ENCODE measurements around the gene NPLOC4. TPM values are rescaled to one million over a fixed set of nuclear protein-coding genes. Genes with fewer than 3 reads are reported as not detected.

Gene NPLOC4
- total RNA-seq, 3 donors from 2014 or later, result 56.0 to 69.0 (median 57.8) TPM

- Histone ChIP-seq H3K4me1 (no peaks in the 10 kb centered on the region), H3K9me3 (no peaks in the 10 kb centered on the region), H3K36me3 (no peaks in the 10 kb centered on the region), H3K4me3 (peak overlapping the region; percentile 79 to 98 (median 92)), H3K27ac (peak overlapping the region; percentile 63 to 99), H3K27me3 (no peaks in the 10 kb centered on the region)
- no peak for DNase-seq (ENCODE audit: low spot score in 2 of 2)
- intact Hi-C loops (cut with DNase I; ENCODE audit: low total_unique reads), result no loop called here
- no peak for TF ChIP-seq POLR2A (IDR thresholded peaks at IDR 0.05)
- no peak for TF ChIP-seq POLR2AphosphoS5 (IDR thresholded peaks at IDR 0.05)
- TF ChIP-seq CTCF (IDR thresholded peaks at IDR 0.05), result no peak
These were observed 127.5 kb downstream of the NPLOC4 start for GRCh38 chr17:81509207-81509971.

- intact Hi-C loops (cut with DNase I; ENCODE audit: low total_unique reads), result no loop called here
- Histone ChIP-seq H3K4me3 (peak overlapping the region; percentile 79 to 98 (median 92)), H3K27me3 (no peaks in the 10 kb centered on the region), H3K27ac (peak overlapping the region; percentile 63 to 99), H3K9me3 (no peaks in the 10 kb centered on the region), H3K4me1 (no peaks in the 10 kb centered on the region), H3K36me3 (no peaks in the 10 kb centered on the region)
- TF ChIP-seq CTCF (IDR thresholded peaks at IDR 0.05) (no peak), POLR2A (IDR thresholded peaks at IDR 0.05) (no peak), POLR2AphosphoS5 (IDR thresholded peaks at IDR 0.05) (no peak)
- DNase-seq (ENCODE audit: low spot score in 2 of 2), result no peak
These were observed 128.2 kb downstream of the NPLOC4 start for GRCh38 chr17:81508639-81509206.

Other genes with a start within 250 kb of the NPLOC4 start
- 10 to 100 TPM in 2 of 3 donors, 1 to 10 TPM in 1; 7.4 to 17.0 (median 11.7) TPM for gene BAHCC1, start 241.7 kb downstream of the NPLOC4 start, total RNA-seq
- gene ACTG1, start 124.3 kb downstream of the NPLOC4 start, total RNA-seq, result 1,000 to 10,000 TPM; 2,222 to 2,764 (median 2,750) TPM
- gene FSCN2, start 108.7 kb downstream of the NPLOC4 start, total RNA-seq, result 1 to 10 TPM in 2 of 3 donors, under 1 TPM in 1; 0.48 to 3.2 (median 1.6) TPM
- gene FAAP100, start 84.8 kb downstream of the NPLOC4 start, total RNA-seq, result 10 to 100 TPM; 13.0 to 23.1 (median 20.6) TPM
- gene TSPAN10, start 84 bp upstream of the NPLOC4 start, total RNA-seq, result 1 to 10 TPM in 2 of 3 donors, under 1 TPM in 1; 0.80 to 3.5 (median 2.6) TPM
- 1 to 10 TPM in 1 of 3 donors, not detected in 2; 1.9 TPM for gene PDE6G, start 19.4 kb upstream of the NPLOC4 start, total RNA-seq
- gene OXLD1, start 29.5 kb upstream of the NPLOC4 start, total RNA-seq, result 10 to 100 TPM; 34.4 to 43.6 (median 42.6) TPM
- gene CCDC137, start 29.6 kb upstream of the NPLOC4 start, total RNA-seq, result 10 to 100 TPM in 2 of 3 donors, 1 to 10 TPM in 1; 8.6 to 14.4 (median 11.6) TPM
- gene ARL16, start 46.7 kb upstream of the NPLOC4 start, total RNA-seq, result 10 to 100 TPM; 34.9 to 44.2 (median 37.5) TPM
- 10 to 100 TPM; 61.0 to 75.0 (median 64.6) TPM for gene HGS, start 46.9 kb upstream of the NPLOC4 start, total RNA-seq
- gene MRPL12, start 66.3 kb upstream of the NPLOC4 start, total RNA-seq, result 10 to 100 TPM; 18.4 to 32.3 (median 32.1) TPM
- gene SLC25A10, start 75.2 kb upstream of the NPLOC4 start, total RNA-seq, result 10 to 100 TPM in 2 of 3 donors, 1 to 10 TPM in 1; 9.8 to 28.0 (median 24.4) TPM
- gene GCGR, start 167.0 kb upstream of the NPLOC4 start, total RNA-seq, result not detected
- 10 to 100 TPM; 51.2 to 81.0 (median 67.5) TPM for gene MCRIP1, start 196.2 kb upstream of the NPLOC4 start, total RNA-seq
- gene PPP1R27, start 197.9 kb upstream of the NPLOC4 start, total RNA-seq, result not detected
- gene P4HB, start 223.4 kb upstream of the NPLOC4 start, total RNA-seq, result 100 to 1,000 TPM; 374 to 475 (median 466) TPM
- 100 to 1,000 TPM in 2 of 3 donors, 10 to 100 TPM in 1; 67.0 to 135 (median 124) TPM for gene ARHGDIA, start 234.2 kb upstream of the NPLOC4 start, total RNA-seq